ENCODE measurements around the gene CALML3.
A peak's percentile ranks its signal among the peaks of the same experiment; 100 is the strongest.

The CALML3 gene

GRCh38 chr10:5543623-5544022 lies 18.9 kb downstream of the CALML3 start:
- Histone ChIP-seq H3K36me3 (no peaks in the 10 kb centered on the region), H3K9me3 (replicated peaks in 1 of 11) (peaks cover 29 to 43% (median 37%) of the 10 kb centered on the region in 11 experiments), H3K9ac (no peak overlapping the region), H3K27me3 (no peaks in the 10 kb centered on the region), H3K4me3 (no peak overlapping the region), H3K27ac (no peak overlapping the region), H4K20me1 (no peaks in the 10 kb centered on the region), H3K4me1 (peaks cover 4 to 21% (median 13%) of the 10 kb centered on the region in 10 experiments; a peak in 14 of 20 replicates), H3K4me2 (no peak overlapping the region)
- TF ChIP-seq Cebpa-rat (IDR thresholded peaks at IDR 0.05): no peak

DNA sequence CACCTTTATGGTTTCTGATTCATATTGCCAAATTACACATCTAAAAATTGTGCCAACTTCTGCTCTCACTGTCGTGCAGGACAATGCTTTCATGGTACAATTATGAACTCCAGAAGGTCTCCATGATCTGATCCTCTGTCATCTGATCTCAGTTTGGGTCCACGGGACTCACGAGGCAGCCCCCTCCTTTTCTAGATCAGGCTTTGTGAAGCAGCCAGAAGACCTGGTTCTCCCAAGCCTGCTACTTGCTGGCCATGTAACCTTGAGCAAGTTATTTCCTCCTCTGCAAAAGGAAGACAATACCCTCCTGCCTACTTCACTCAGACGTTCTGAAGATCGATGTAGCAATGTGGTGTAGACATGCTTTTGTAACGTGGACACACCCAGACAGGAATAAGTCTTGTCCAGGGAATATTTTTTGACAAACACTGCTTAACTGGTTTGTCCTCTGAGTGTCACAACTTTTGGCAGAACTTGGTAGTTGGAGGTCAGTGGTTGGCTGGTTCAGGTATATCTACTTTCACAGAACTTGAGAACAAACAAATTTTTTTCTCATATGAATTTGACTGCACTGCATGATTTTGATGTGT lies 19.6 kb downstream of the CALML3 start:
- no peaks in the 10 kb centered on the region for H3K27me3 ChIP-seq
- TF ChIP-seq Cebpa-rat (IDR thresholded peaks at IDR 0.05): no peak
- H3K36me3 ChIP-seq: no peaks in the 10 kb centered on the region
- no peak overlapping the region for H3K4me3 ChIP-seq
- H3K4me1 ChIP-seq: peaks cover 4 to 18% (median 10%) of the 10 kb centered on the region in 10 experiments; a peak in 14 of 20 replicates
- H3K27ac ChIP-seq: no peak overlapping the region
- no peak overlapping the region for H3K4me2 ChIP-seq
- no peak overlapping the region for H3K9ac ChIP-seq
- H3K9me3 ChIP-seq (replicated peaks in 1 of 11): peaks cover 29 to 43% (median 37%) of the 10 kb centered on the region in 11 experiments
- no peaks in the 10 kb centered on the region for H4K20me1 ChIP-seq

DNA sequence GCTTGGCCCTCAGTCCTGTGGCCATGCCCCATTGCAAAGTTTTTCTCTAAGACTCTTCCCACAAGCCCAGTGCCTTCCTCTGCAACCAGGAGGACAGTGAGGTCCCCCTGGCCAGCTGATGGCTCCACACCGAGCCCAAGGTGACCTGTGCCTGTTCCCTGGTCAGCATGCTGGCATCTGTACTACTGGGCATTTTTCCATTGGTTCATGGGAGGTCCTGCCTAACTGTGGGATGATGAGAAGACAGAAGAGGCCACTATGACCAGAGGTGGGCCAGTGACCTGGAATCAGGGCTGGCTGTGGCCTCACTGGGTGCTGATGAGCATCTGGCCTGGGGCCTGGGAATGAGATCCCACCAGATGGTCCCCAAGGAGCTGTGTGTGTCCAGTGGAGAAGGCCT lies 20.2 kb downstream of the CALML3 start:
- Histone ChIP-seq H3K27me3 (no peaks in the 10 kb centered on the region), H3K36me3 (no peaks in the 10 kb centered on the region), H3K9me3 (replicated peaks in 1 of 11) (peaks cover 29 to 40% (median 36%) of the 10 kb centered on the region in 11 experiments), H3K4me1 (peaks cover 0 to 15% (median 5%) of the 10 kb centered on the region in 10 experiments; a peak in 10 of 20 replicates), H3K27ac (no peak overlapping the region), H4K20me1 (no peaks in the 10 kb centered on the region), H3K4me3 (no peak overlapping the region), H3K4me2 (no peak overlapping the region), H3K9ac (no peak overlapping the region)
- TF ChIP-seq Cebpa-rat (IDR thresholded peaks at IDR 0.05): no peak

- H3K4me3 ChIP-seq: no peak overlapping the region
- H3K4me2 ChIP-seq: no peak overlapping the region
- no peaks in the 10 kb centered on the region for H4K20me1 ChIP-seq
- H3K4me1 ChIP-seq: peaks cover 0 to 15% (median 5%) of the 10 kb centered on the region in 10 experiments; a peak in 9 of 20 replicates
- no peaks in the 10 kb centered on the region for H3K27me3 ChIP-seq
- TF ChIP-seq Cebpa-rat (IDR thresholded peaks at IDR 0.05): no peak
- H3K9me3 ChIP-seq (replicated peaks in 1 of 11): peaks cover 27 to 37% (median 33%) of the 10 kb centered on the region in 11 experiments
- H3K36me3 ChIP-seq: no peaks in the 10 kb centered on the region
- H3K9ac ChIP-seq: no peak overlapping the region
- H3K27ac ChIP-seq: no peak overlapping the region
These were observed 20.6 kb downstream of the CALML3 start for GRCh38 chr10:5545426-5545777.

- H4K20me1 ChIP-seq: no peaks in the 10 kb centered on the region
- no peak for TF ChIP-seq Cebpa-rat (IDR thresholded peaks at IDR 0.05)
- peaks cover 20 to 31% (median 26%) of the 10 kb centered on the region in 11 experiments for H3K9me3 ChIP-seq (replicated peaks in 1 of 11)
- no peaks in the 10 kb centered on the region for H3K27me3 ChIP-seq
- no peak overlapping the region for H3K4me2 ChIP-seq
- peaks cover 0 to 15% (median 5%) of the 10 kb centered on the region in 10 experiments; a peak in 9 of 20 replicates for H3K4me1 ChIP-seq
- H3K4me3 ChIP-seq: no peak overlapping the region
- no peak overlapping the region for H3K9ac ChIP-seq
- no peaks in the 10 kb centered on the region for H3K36me3 ChIP-seq
- H3K27ac ChIP-seq: no peak overlapping the region
These were observed 21.3 kb downstream of the CALML3 start for GRCh38 chr10:5545778-5546710.

GRCh38 chr10:5546891-5547680 lies 22.3 kb downstream of the CALML3 start:
- no peak overlapping the region for H3K9ac ChIP-seq
- no peaks in the 10 kb centered on the region for H4K20me1 ChIP-seq
- peaks cover 10 to 22% (median 16%) of the 10 kb centered on the region in 11 experiments for H3K9me3 ChIP-seq (replicated peaks in 1 of 11)
- H3K4me1 ChIP-seq: peaks cover 6 to 23% (median 13%) of the 10 kb centered on the region in 10 experiments; a peak in 16 of 20 replicates
- no peaks in the 10 kb centered on the region for H3K27me3 ChIP-seq
- no peak overlapping the region for H3K4me3 ChIP-seq
- peak in 2 of 11 experiments; percentile 25 to 53; a peak in 2 of 22 replicates for TF ChIP-seq Cebpa-rat (IDR thresholded peaks at IDR 0.05)
- H3K36me3 ChIP-seq: no peaks in the 10 kb centered on the region
- H3K4me2 ChIP-seq: peak overlapping the region in 10 of 11 experiments; percentile 30 to 64 (median 56); a peak in 13 of 22 replicates
- H3K27ac ChIP-seq: peak overlapping the region in 1 of 11 experiments; percentile 53; a peak in 1 of 22 replicates

- no peaks in the 10 kb centered on the region for H4K20me1 ChIP-seq
- no peak for TF ChIP-seq Cebpa-rat (IDR thresholded peaks at IDR 0.05)
- peak overlapping the region; percentile 7 to 64 (median 56); a peak in 20 of 22 replicates for H3K4me2 ChIP-seq
- H3K4me3 ChIP-seq: peak overlapping the region in 1 of 10 experiments; percentile 32; a peak in 2 of 20 replicates
- H3K4me1 ChIP-seq: peaks cover 6 to 25% (median 14%) of the 10 kb centered on the region in 10 experiments; a peak in 16 of 20 replicates
- peak overlapping the region in 4 of 11 experiments; percentile 31 to 55 (median 52); a peak in 6 of 22 replicates for H3K27ac ChIP-seq
- no peaks in the 10 kb centered on the region for H3K36me3 ChIP-seq
- H3K9me3 ChIP-seq (replicated peaks in 1 of 11): peaks cover 5 to 16% (median 11%) of the 10 kb centered on the region in 11 experiments; a peak in 21 of 22 replicates
- peak overlapping the region in 6 of 11 experiments; percentile 6 to 50 (median 23); a peak in 5 of 22 replicates for H3K9ac ChIP-seq
- no peaks in the 10 kb centered on the region for H3K27me3 ChIP-seq
These were observed 22.8 kb downstream of the CALML3 start for GRCh38 chr10:5547681-5547930.

GRCh38 chr10:5547931-5548660 lies 23.3 kb downstream of the CALML3 start:
- Histone ChIP-seq H3K9ac (peak overlapping the region in 6 of 11 experiments; percentile 6 to 50 (median 23); a peak in 5 of 22 replicates), H3K27me3 (no peaks in the 10 kb centered on the region), H3K4me3 (peak overlapping the region in 1 of 10 experiments; percentile 32; a peak in 2 of 20 replicates), H3K9me3 (replicated peaks in 1 of 11) (peaks cover 0 to 11% (median 6%) of the 10 kb centered on the region in 11 experiments; a peak in 14 of 22 replicates), H3K36me3 (no peaks in the 10 kb centered on the region), H3K4me1 (peaks cover 6 to 25% (median 14%) of the 10 kb centered on the region in 10 experiments; a peak in 16 of 20 replicates), H3K27ac (peak overlapping the region in 5 of 11 experiments; percentile 31 to 55 (median 50); a peak in 8 of 22 replicates), H4K20me1 (no peaks in the 10 kb centered on the region), H3K4me2 (peak overlapping the region; percentile 7 to 64 (median 56); a peak in 20 of 22 replicates)
- TF ChIP-seq Cebpa-rat (IDR thresholded peaks at IDR 0.05): no peak
